Ovary (tissue), 3 donors: ENCODE measurements around the gene ANKMY1.

Experiments used
- CTCF ChIP-seq, 3 donors: fragments of 450-650 bp in 2 of 3; fragments of 200-600 bp in 1 of 3; IDR thresholded peaks; one replicate each; pipeline versions ENCODE4 v1.5.1 to v1.8.0; 2016 to 2022; ENCODE audit warnings: antibody characterized with exemption in 3 of 3, mild to moderate bottlenecking in 1 of 3
- EP300 ChIP-seq: sonication (generic); formaldehyde crosslinking; IDR thresholded peaks from one replicate; pipeline ENCODE4 v1.6.1; 2017; ENCODE audit warnings: antibody characterized with exemption
- POLR2A ChIP-seq: fragments of 450-650 bp; IDR thresholded peaks from one replicate; pipeline ENCODE4 v1.6.1; 2017; ENCODE audit warnings: antibody characterized with exemption, mild to moderate bottlenecking, moderate library complexity
- donor health status: DM: no; HTN: no; CAD: no.

- no peak for TF ChIP-seq POLR2A
- TF ChIP-seq CTCF (IDR thresholded peaks at IDR 0.05): no peak
- no peak for TF ChIP-seq EP300
Measured at GRCh38 chr2:240589850-240590525, 32.2 kb upstream of the ANKMY1 start.
